SH-SY5Y (cell line): ENCODE data around the gene VTI1A.

ENCODE experiments used
- GATA2 ChIP-seq: IDR thresholded peaks from 2 replicates; pipeline ENCODE4 v1.6.1; 2011; ENCODE audit warnings: mild to moderate bottlenecking, low read depth, low read length
- GATA3 ChIP-seq: IDR thresholded peaks from 2 replicates; pipeline ENCODE4 v1.6.1; 2011; ENCODE audit warnings: low read depth, mild to moderate bottlenecking, low read length, moderate library complexity

- TF ChIP-seq GATA2 (no peak), GATA3 (no peak)
Observed at GRCh38 chr10:112655722-112656121, 208.7 kb downstream of the VTI1A start.
